GM21367 (cell line): ENCODE data around the gene PTPRT.

ENCODE experiments used
- ATAC-seq: cut with Tn5 transposase; IDR thresholded peaks from one replicate; pipeline ENCODE4 v1.9.1; 2021; ENCODE audit not compliant: unreplicated experiment

The PTPRT gene

GRCh38 chr20:43189554-43190331 lies at the start of gene PTPRT:
PTPRT (minus strand) TSS chr20:43189906; CDS start chr20:43189733, 173 bp downstream.
- ATAC-seq: no peak

GRCh38 chr20:43238833-43239232 lies 49.1 kb upstream of the PTPRT start:
- no peak for ATAC-seq

- no peak for ATAC-seq
These were observed 48.6 kb upstream of the PTPRT start for GRCh38 chr20:43238266-43238665.

- ATAC-seq: no peak
These were observed 48.0 kb upstream of the PTPRT start for GRCh38 chr20:43237651-43238168.

GRCh38 chr20:43235998-43236397 lies 46.3 kb upstream of the PTPRT start:
- ATAC-seq: no peak

- ATAC-seq: no peak
These were observed 42.1 kb upstream of the PTPRT start for GRCh38 chr20:43231829-43232228.

GRCh38 chr20:43229696-43230095 lies 40.0 kb upstream of the PTPRT start:
- ATAC-seq: no peak

GRCh38 chr20:43220612-43221011 lies 30.9 kb upstream of the PTPRT start:
- no peak for ATAC-seq

GRCh38 chr20:43210901-43211300 lies 21.2 kb upstream of the PTPRT start:
- no peak for ATAC-seq

- no peak for ATAC-seq
These were observed 20.1 kb upstream of the PTPRT start for GRCh38 chr20:43209831-43210230.

GRCh38 chr20:43205699-43206098 lies 16.0 kb upstream of the PTPRT start:
- ATAC-seq: no peak

GRCh38 chr20:43202100-43202499 lies 12.4 kb upstream of the PTPRT start:
- no peak for ATAC-seq

GRCh38 chr20:43198607-43199006 lies 8.9 kb upstream of the PTPRT start:
- ATAC-seq: no peak

GRCh38 chr20:43196243-43196642 lies 6.5 kb upstream of the PTPRT start:
- no peak for ATAC-seq

GRCh38 chr20:43194137-43194536 lies 4.4 kb upstream of the PTPRT start:
- no peak for ATAC-seq

- ATAC-seq: no peak
These were observed 3.7 kb upstream of the PTPRT start for GRCh38 chr20:43193443-43193842.

GRCh38 chr20:43191946-43192863 lies 2.5 kb upstream of the PTPRT start:
- ATAC-seq: no peak

GRCh38 chr20:43191143-43191542 lies 1.4 kb upstream of the PTPRT start:
- ATAC-seq: no peak

- ATAC-seq: no peak
These were observed 737 bp upstream of the PTPRT start for GRCh38 chr20:43190332-43190953.

GRCh38 chr20:43188861-43189553 lies 699 bp downstream of the PTPRT start:
- ATAC-seq: no peak

- ATAC-seq: no peak
These were observed 1.5 kb downstream of the PTPRT start for GRCh38 chr20:43188234-43188653.
